HepG2 (cell line): ENCODE results near the gene MMP25. TPM values are rescaled to one million over a fixed set of nuclear protein-coding genes. Genes with fewer than 3 reads are reported as not detected.

Source experiments
- AFF4 ChIP-seq: sonication (generic); formaldehyde crosslinking; IDR thresholded peaks from 2 replicates; pipeline ENCODE4 v1.4.0; 2020; ENCODE audit warnings: missing genetic modification reagents
- CEBPB ChIP-seq: IDR thresholded peaks from 2 replicates; pipeline ENCODE4 v1.6.1; 2011; ENCODE audit warnings: low read depth, low read length, improper control_type of control experiment, borderline replicate concordance
- ESRRA ChIP-seq: sonication (generic); formaldehyde crosslinking; IDR thresholded peaks from 2 replicates; pipeline ENCODE4 v1.5.1; 2020; ENCODE audit warnings: mild to moderate bottlenecking, low read depth, missing genetic modification reagents
- FOXA3 ChIP-seq: IDR thresholded peaks from 2 replicates; pipeline ENCODE4 v1.6.1; 2016; ENCODE audit warnings: missing genetic modification reagents, missing compliant biosample characterization
- KDM4B ChIP-seq: sonication (generic); formaldehyde crosslinking; IDR thresholded peaks from 2 replicates; pipeline ENCODE4 v1.4.0; 2020; ENCODE audit warnings: missing genetic modification reagents
- LCORL ChIP-seq, 2 experiments: fragments of 450-650 bp in 1 of 2; sonication (generic) in 1 of 2; formaldehyde crosslinking in 1 of 2; IDR thresholded peaks; 2 replicates each; pipeline versions ENCODE4 v1.5.0 to v1.6.1; 2017 to 2020; ENCODE audit warnings: antibody characterized with exemption in 1 of 2, missing genetic modification reagents in 1 of 2
- MYPOP ChIP-seq: sonication (generic); formaldehyde crosslinking; IDR thresholded peaks from 2 replicates; pipeline ENCODE4 v1.8.1; 2023; ENCODE audit warnings: mild to moderate bottlenecking, moderate library complexity, missing genetic modification reagents
- RAD51 ChIP-seq: fragments of 450-650 bp; IDR thresholded peaks from 2 replicates; pipeline ENCODE4 v1.6.1; 2016; ENCODE audit warnings: borderline replicate concordance
- SIX4 ChIP-seq: sonication (generic); formaldehyde crosslinking; IDR thresholded peaks from 2 replicates; pipeline ENCODE4 v1.4.0; 2020; ENCODE audit warnings: missing genetic modification reagents
- TFAP4 ChIP-seq: sonication (generic); IDR thresholded peaks from 2 replicates; pipeline ENCODE4 v1.6.1; 2016; ENCODE audit warnings: low read depth, borderline replicate concordance
- TRIM22 ChIP-seq: fragments of 450-650 bp; IDR thresholded peaks from 2 replicates; pipeline ENCODE4 v1.6.1; 2017
- TSC22D2 ChIP-seq: sonication (generic); formaldehyde crosslinking; IDR thresholded peaks from 2 replicates; pipeline ENCODE4 v1.5.1; 2020; ENCODE audit warnings: missing genetic modification reagents, mild to moderate bottlenecking, borderline replicate concordance
- ZNF205 ChIP-seq: IDR thresholded peaks from 2 replicates; pipeline ENCODE4 v1.6.1; 2018; ENCODE audit warnings: missing biosample characterization, missing genetic modification reagents
- ZNF274 ChIP-seq: sonication (generic); formaldehyde crosslinking; IDR thresholded peaks from 2 replicates; pipeline ENCODE4 v1.5.1; 2020; ENCODE audit warnings: mild to moderate bottlenecking, missing genetic modification reagents
- ZNF3 ChIP-seq: IDR thresholded peaks from 2 replicates; pipeline ENCODE4 v1.7.0; 2017; ENCODE audit warnings: inconsistent platforms
- ZNF503 ChIP-seq: sonication (generic); formaldehyde crosslinking; IDR thresholded peaks from 2 replicates; pipeline ENCODE4 v1.4.0; 2020; ENCODE audit warnings: missing genetic modification reagents
- ZNF546 ChIP-seq: sonication (generic); formaldehyde crosslinking; conservative IDR thresholded peaks from 2 replicates; pipeline ENCODE4 v1.8.1; 2023; ENCODE audit warnings: mild to moderate bottlenecking, missing genetic modification reagents
- ZNF589 ChIP-seq: sonication (generic); formaldehyde crosslinking; conservative IDR thresholded peaks from 2 replicates; pipeline ENCODE4 v1.8.0; 2022; ENCODE audit warnings: mild to moderate bottlenecking, moderate library complexity, missing genetic modification reagents
- ZSCAN9 ChIP-seq: IDR thresholded peaks from 2 replicates; pipeline ENCODE4 v1.6.1; 2016; ENCODE audit warnings: borderline replicate concordance
- polyA plus RNA-seq, 8 experiments: library from polyadenylated mRNA; depleted of rRNA in 3 of 8; stranded (reverse) in 7 of 8; unstranded in 1 of 8; fragments of >200 nt; fragmentation: Illumina TruSeq in 4 of 8; extraction: Trizol in 4 of 8; gene quantifications; 2 replicates each; pipeline versions ENCODE4 v1.2.1 to v1.2.3, GENCODE V29; 2011 to 2016; ENCODE audit warnings: low read depth in 4 of 8, missing spikeins in 1 of 8, mixed read lengths in 1 of 8; ENCODE audit not compliant: insufficient read depth in 1 of 8
- total RNA-seq, 5 experiments: library from RNA; depleted of rRNA; stranded (reverse); fragments of >200 nt; fragmentation: Illumina TruSeq; extraction: Trizol; gene quantifications; 2 replicates each; pipeline ENCODE4 v1.2.3, GENCODE V29; 2016; ENCODE audit warnings: low read depth in 1 of 5

MMP25 gene
- total and polyA plus RNA-seq, 2 of the 13 experiments (the other 11 are each of a cell fraction or from before 2014, with no cell fraction given): 0.04 to 0.08 TPM

GRCh38 chr16:3003582-3004270 lies 42.6 kb upstream of the MMP25 start (continued):
- TF ChIP-seq TFAP4 (peak; percentile 92), KDM4B (peak; percentile 80; the same call in 1 of the 2 replicates), ESRRA (CRISPR knock-in tag) (no peak), CEBPB (no peak), RAD51 (no peak), ZNF546 (CRISPR knock-in tag) (no peak), TSC22D2 (CRISPR knock-in tag) (peak; percentile 87; the same call in 1 of the 2 replicates), ZNF589 (no peak), FOXA3 (CRISPR knock-in tag) (peak; percentile 35; the same call in 1 of the 2 replicates), MYPOP (CRISPR knock-in tag) (peak; percentile 78; the same call in 1 of the 2 replicates), ZNF503 (no peak; the same call in 1 of the 2 replicates), SIX4 (no peak), LCORL (IDR thresholded peaks at IDR 0.05) (no peak), LCORL (CRISPR knock-in tag; IDR thresholded peaks at IDR 0.05) (peak; percentile 64; the same call in 1 of the 2 replicates), ZNF274 (CRISPR knock-in tag) (0 out of 2 replicates have a peak, but pooled peaks have one; percentile 22), ZNF205 (CRISPR knock-in tag) (0 out of 2 replicates have a peak, but pooled peaks have one; percentile 28), AFF4 (CRISPR knock-in tag) (no peak), TRIM22 (no peak), ZNF3 (no peak), ZSCAN9 (0 out of 2 replicates have a peak, but pooled peaks have one; percentile 26)
